ENCODE results near the gene CDH9.
"Not testable (repeated sequence)": the region's sequence is repeated elsewhere in the genome, so short reads cannot be mapped to it uniquely, and the experiment has no call there.

CDH9 gene

GRCh38 chr5:26948921-26949320, 89.5 kb downstream of the CDH9 start:
- DNase-seq: no peak

- no peak for DNase-seq
Observed at GRCh38 chr5:26945901-26946300, 92.5 kb downstream of the CDH9 start.

- no peak for DNase-seq
Observed at GRCh38 chr5:26942481-26942880, 95.9 kb downstream of the CDH9 start.

GRCh38 chr5:26940994-26941393, 97.4 kb downstream of the CDH9 start:
- DNase-seq: no peak

- DNase-seq: no peak
Observed at GRCh38 chr5:26932238-26932637, 106.1 kb downstream of the CDH9 start.

GRCh38 chr5:26921439-26921838, 116.9 kb downstream of the CDH9 start:
- no peak for DNase-seq

GRCh38 chr5:26903469-26903868, 134.9 kb downstream of the CDH9 start:
- DNase-seq: no peak

- no peak for DNase-seq
Observed at GRCh38 chr5:26894719-26895263, 143.6 kb downstream of the CDH9 start.

- no peak for DNase-seq
Observed at GRCh38 chr5:26893078-26893477, 145.3 kb downstream of the CDH9 start.

GRCh38 chr5:26889815-26890214, 148.6 kb downstream of the CDH9 start:
- no peak for DNase-seq

GRCh38 chr5:26884481-26884880, 153.9 kb downstream of the CDH9 start:
- no peak for DNase-seq

GRCh38 chr5:26883375-26883774, 155.0 kb downstream of the CDH9 start:
- no peak for DNase-seq

- no peak for DNase-seq
Observed at GRCh38 chr5:26881901-26882300, 156.5 kb downstream of the CDH9 start.

- DNase-seq: no peak
Observed at GRCh38 chr5:26877154-26877553, 161.2 kb downstream of the CDH9 start.

GRCh38 chr5:26872337-26872736, 166.0 kb downstream of the CDH9 start:
- no peak for DNase-seq

- DNase-seq: no peak
Observed at GRCh38 chr5:26869781-26870180, 168.6 kb downstream of the CDH9 start.

- DNase-seq: no peak
Observed at GRCh38 chr5:26868504-26868903, 169.9 kb downstream of the CDH9 start.

- DNase-seq: no peak
Observed at GRCh38 chr5:26864061-26864460, 174.3 kb downstream of the CDH9 start.

- DNase-seq: no peak
Observed at GRCh38 chr5:26856238-26856637, 182.1 kb downstream of the CDH9 start.

- not testable (repeated sequence) for DNase-seq
Observed at GRCh38 chr5:26852450-26852849, 185.9 kb downstream of the CDH9 start.

GRCh38 chr5:26847041-26847736, 191.2 kb downstream of the CDH9 start:
- DNase-seq: no peak

GRCh38 chr5:26843677-26844076, 194.7 kb downstream of the CDH9 start:
- no peak for DNase-seq

- no peak for DNase-seq
Observed at GRCh38 chr5:26833596-26833995, 204.8 kb downstream of the CDH9 start.

All from activated CD8-positive, alpha-beta memory T cell treated with anti-CD3 and anti-CD28 coated beads, Interleukin-2, amount 50 U/mL, for 4 hours (primary cell).